Gastroesophageal sphincter (tissue), 4 donors: ENCODE results near the gene AGER. TPM values are rescaled to one million over a fixed set of nuclear protein-coding genes. Genes with fewer than 3 reads are reported as not detected.

Source experiments
- ATAC-seq: fragments of 150-250 bp; one replicate; pipeline ENCODE4 v1.9.1; 2016; ENCODE audit warnings: mild to moderate bottlenecking, moderate library complexity
- H3K27ac ChIP-seq, 4 donors: fragments of 200-600 bp; sonication (generic) in 3 of 4; 1 replicate in 3 of 4; 2 replicates in 1 of 4; pipeline ENCODE4 v1.5.1; 2016 to 2019
- H3K27me3 ChIP-seq: fragments of 200-600 bp; sonication (generic); one replicate; pipeline ENCODE4 v1.5.1; 2019
- H3K36me3 ChIP-seq, 2 donors: fragments of 200-600 bp; sonication (generic); one replicate each; pipeline ENCODE4 v1.5.1; 2019; ENCODE audit warnings: control low read depth in 1 of 2
- H3K4me1 ChIP-seq, 3 donors: fragments of 200-600 bp; sonication (generic); 1 replicate in 2 of 3; 2 replicates in 1 of 3; pipeline ENCODE4 v1.5.1; 2016 to 2019; ENCODE audit warnings: control low read depth in 2 of 3
- H3K4me3 ChIP-seq, 2 donors: fragments of 200-600 bp; sonication (generic); one replicate each; pipeline ENCODE4 v1.5.1; 2019; ENCODE audit warnings: mild to moderate bottlenecking in 1 of 2, moderate library complexity in 1 of 2
- H3K9me3 ChIP-seq, 3 donors: fragments of 200-600 bp; sonication (generic); one replicate each; pipeline ENCODE4 v1.5.1; 2017 to 2019; ENCODE audit warnings: control low read depth in 2 of 3
- CTCF ChIP-seq, 4 experiments: fragments of 200-600 bp in 2 of 4; fragments of 450-650 bp in 2 of 4; sonication (generic) in 1 of 4; IDR thresholded peaks; one replicate each; pipeline ENCODE4 v1.5.1; 2017 to 2019; ENCODE audit warnings: antibody characterized with exemption in 4 of 4, mild to moderate bottlenecking in 2 of 4, moderate library complexity in 2 of 4
- EP300 ChIP-seq: sonication (generic); formaldehyde crosslinking; IDR thresholded peaks from one replicate; pipeline ENCODE4 v1.6.1; 2017; ENCODE audit warnings: antibody characterized with exemption, mild to moderate bottlenecking
- POLR2A ChIP-seq, 2 donors: fragments of 450-650 bp; IDR thresholded peaks; one replicate each; pipeline ENCODE4 v1.6.1; 2017; ENCODE audit warnings: antibody characterized with exemption in 2 of 2, mild to moderate bottlenecking in 2 of 2, moderate library complexity in 1 of 2
- POLR2AphosphoS5 ChIP-seq: sonication (generic); formaldehyde crosslinking; IDR thresholded peaks from one replicate; pipeline ENCODE4 v1.6.1; 2017; ENCODE audit warnings: antibody characterized with exemption
- WGBS, 2 donors: methylation state at CpG; one replicate each; pipeline ENCODE4 v1.1.5; 2018; ENCODE audit warnings: low coverage in 1 of 2; 5-methylcytosine and 5-hydroxymethylcytosine counted together
- total RNA-seq, 4 donors: library from RNA; depleted of rRNA; stranded (reverse); fragments of >200 nt; gene quantifications; one replicate each; pipeline ENCODE4 v1.1.0, GENCODE V29; 2016

The AGER gene
- total RNA-seq, 4 donors from 2014 or later, result 1.4 to 2.3 (median 1.6) TPM

- peaks cover 0 to 86% of the 10 kb centered on the region in 2 donors for H3K36me3 ChIP-seq
- ATAC-seq, result no peak
- TF ChIP-seq EP300 (no peak), POLR2A (IDR thresholded peaks at IDR 0.05) (no peak), POLR2AphosphoS5 (no peak), CTCF (IDR thresholded peaks at IDR 0.05) (no peak)
- no peaks in the 10 kb centered on the region for H3K9me3 ChIP-seq
- peaks cover 0 to 22% (median 0%) of the 10 kb centered on the region in 3 donors for H3K4me1 ChIP-seq
- H3K27ac ChIP-seq, result peak overlapping the region in 2 of 4 donors; percentile 35 to 74
- WGBS, 2 donors, result 62 to 83% methylated on average over 1 to 4 of the region's 6 CpGs
- H3K4me3 ChIP-seq, result no peak overlapping the region
- no peaks in the 10 kb centered on the region for H3K27me3 ChIP-seq
These were observed 16.2 kb downstream of the AGER start for GRCh38 chr6:32167761-32168262.

DNA sequence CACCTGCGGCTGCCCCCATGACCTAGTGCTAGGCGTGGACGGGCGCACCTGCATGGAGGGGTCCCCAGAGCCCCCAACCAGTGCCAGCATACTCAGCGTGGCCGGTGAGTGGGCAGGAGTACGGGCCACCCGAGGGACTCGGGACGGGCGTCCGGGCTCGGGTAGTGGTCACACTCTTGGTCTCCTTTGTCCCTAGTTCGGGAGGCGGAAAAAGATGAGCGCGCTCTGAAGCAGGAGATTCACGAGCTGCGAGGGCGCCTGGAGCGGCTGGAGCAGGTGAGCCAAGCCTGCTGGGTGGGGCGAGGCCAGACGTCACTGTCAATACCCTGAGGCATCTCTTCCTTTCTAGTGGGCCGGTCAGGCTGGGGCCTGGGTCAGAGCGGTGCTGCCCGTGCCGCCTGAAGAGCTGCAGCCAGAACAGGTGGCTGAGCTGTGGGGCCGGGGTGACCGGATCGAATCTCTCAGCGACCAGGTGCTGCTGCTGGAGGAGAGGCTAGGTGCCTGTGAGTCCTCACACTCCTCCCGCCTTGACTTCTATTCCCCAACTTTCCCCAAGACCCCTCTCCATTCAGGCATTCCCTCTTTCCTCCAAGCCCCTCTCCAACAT is 16.8 kb downstream of the AGER start:
- Histone ChIP-seq H3K27ac (peak overlapping the region in 3 of 4 donors; percentile 22 to 74 (median 35)), H3K27me3 (no peaks in the 10 kb centered on the region), H3K4me3 (no peak overlapping the region), H3K36me3 (peaks cover 0 to 91% of the 10 kb centered on the region in 2 donors), H3K4me1 (peaks cover 0 to 19% (median 0%) of the 10 kb centered on the region in 3 donors), H3K9me3 (no peaks in the 10 kb centered on the region)
- no peak for ATAC-seq
- 66 to 88% methylated on average over 1 to 7 of the region's 32 CpGs for WGBS, 2 donors
- TF ChIP-seq CTCF (IDR thresholded peaks at IDR 0.05), result no peak
- TF ChIP-seq POLR2AphosphoS5, result no peak
- no peak for TF ChIP-seq POLR2A (IDR thresholded peaks at IDR 0.05)
- TF ChIP-seq EP300, result no peak

DNA sequence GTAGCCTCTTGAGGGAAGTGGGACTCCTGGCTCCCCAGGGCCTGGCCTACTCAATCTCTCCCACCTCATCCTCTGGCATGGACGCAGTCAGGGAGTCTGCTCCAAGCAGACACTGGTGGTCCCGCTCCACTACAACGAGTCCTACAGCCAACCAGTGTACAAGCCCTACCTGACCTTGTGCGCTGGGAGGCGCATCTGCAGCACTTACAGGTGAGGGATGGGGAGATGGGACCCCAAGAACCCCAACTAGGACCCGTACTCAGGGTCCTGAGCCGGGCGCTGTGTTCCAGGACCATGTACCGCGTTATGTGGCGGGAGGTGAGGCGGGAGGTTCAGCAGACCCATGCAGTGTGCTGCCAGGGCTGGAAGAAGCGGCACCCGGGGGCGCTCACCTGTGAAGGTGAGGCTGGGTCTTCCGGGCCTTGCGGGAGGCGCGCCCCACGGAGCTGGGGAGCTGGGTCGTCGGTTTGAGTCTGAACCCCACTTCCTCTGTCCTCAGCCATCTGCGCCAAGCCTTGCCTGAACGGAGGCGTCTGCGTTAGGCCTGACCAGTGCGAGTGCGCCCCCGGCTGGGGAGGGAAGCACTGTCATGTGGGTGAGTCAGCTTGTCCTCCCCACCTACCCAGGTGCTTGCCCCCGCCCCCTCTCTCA is 17.5 kb downstream of the AGER start:
- Histone ChIP-seq H3K27ac (peak overlapping the region in 3 of 4 donors; percentile 22 to 74 (median 35)), H3K27me3 (no peaks in the 10 kb centered on the region), H3K36me3 (peaks cover 0 to 99% of the 10 kb centered on the region in 2 donors), H3K9me3 (no peaks in the 10 kb centered on the region), H3K4me1 (peaks cover 0 to 18% (median 0%) of the 10 kb centered on the region in 3 donors), H3K4me3 (no peak overlapping the region)
- WGBS, 2 donors, result 63% methylated on average over 6 of the region's 30 CpGs; no CpG with 5 or more reads in 1 of the 2 donors
- TF ChIP-seq POLR2AphosphoS5 (no peak), CTCF (IDR thresholded peaks at IDR 0.05) (peak in 1 of 4 experiments; percentile 16), POLR2A (IDR thresholded peaks at IDR 0.05) (no peak), EP300 (no peak)
- no peak for ATAC-seq

GRCh38 chr6:32164295-32164694 is 19.8 kb downstream of the AGER start, which contains the start of gene EGFL8:
EGFL8 (plus strand) TSS chr6:32164595; CDS start chr6:32166166, 1,571 bp downstream.
- Histone ChIP-seq H3K4me3 (no peak within 1 kb of the TSS), H3K9me3 (no peaks in the 10 kb centered on the region), H3K27ac (peak within 1 kb of the TSS in 3 of 4 donors; percentile 60 to 74 (median 64)), H3K27me3 (no peaks in the 10 kb centered on the region), H3K4me1 (peaks cover 0 to 18% (median 0%) of the 10 kb centered on the region in 3 donors), H3K36me3 (peaks cover 0 to 97% of the 10 kb centered on the region in 2 donors)
- TF ChIP-seq POLR2AphosphoS5 (no peak), CTCF (IDR thresholded peaks at IDR 0.05) (no peak), EP300 (no peak), POLR2A (IDR thresholded peaks at IDR 0.05) (no peak)
- no peak for ATAC-seq
